Measurements from ENCODE around the gene DUSP8. TPM values are rescaled to one million over a fixed set of nuclear protein-coding genes. Genes with fewer than 3 reads are reported as not detected.

Gene DUSP8
- total and polyA plus RNA-seq, 8 donors: 0.80 to 21.8 (median 1.7) TPM

GRCh38 chr11:1534682-1535081 is 37.4 kb downstream of the DUSP8 start:
- TF ChIP-seq CTCF (IDR thresholded peaks at IDR 0.05): no peak
- Histone ChIP-seq H3K36me3 (peaks cover 0 to 20% of the 10 kb centered on the region in 2 donors), H3K4me1 (peaks cover 0 to 54% of the 10 kb centered on the region in 2 donors), H3K9me3 (no peaks in the 10 kb centered on the region), H3K27me3 (no peaks in the 10 kb centered on the region), H3K27ac (no peak overlapping the region), H3K4me3 (no peak overlapping the region)
- intact Hi-C loops (cut with DNase I): no loop called here
- ATAC-seq (no peak), DNase-seq (peak in 1 of 4 donors; percentile 58)

- H3K27me3 ChIP-seq: no peaks in the 10 kb centered on the region
- H3K9me3 ChIP-seq: no peaks in the 10 kb centered on the region
- no peak for ATAC-seq
- peaks cover 0 to 57% of the 10 kb centered on the region in 2 donors for H3K4me1 ChIP-seq
- intact Hi-C loops (cut with DNase I): no loop called here
- no peak overlapping the region for H3K4me3 ChIP-seq
- H3K36me3 ChIP-seq: peaks cover 0 to 20% of the 10 kb centered on the region in 2 donors
- H3K27ac ChIP-seq: no peak overlapping the region
- DNase-seq: peak in 1 of 4 donors; percentile 42
- no peak for TF ChIP-seq CTCF (IDR thresholded peaks at IDR 0.05)
Observed at GRCh38 chr11:1534171-1534570, 37.9 kb downstream of the DUSP8 start.

- H3K9me3 ChIP-seq: no peaks in the 10 kb centered on the region
- DNase-seq (peak in 1 of 4 donors; percentile 37), ATAC-seq (no peak)
- peak overlapping the region; percentile 1 to 63 for H3K27ac ChIP-seq
- no peaks in the 10 kb centered on the region for H3K27me3 ChIP-seq
- intact Hi-C loops (cut with DNase I): no loop called here
- H3K36me3 ChIP-seq: peaks cover 0 to 20% of the 10 kb centered on the region in 2 donors
- peaks cover 0 to 57% of the 10 kb centered on the region in 2 donors for H3K4me1 ChIP-seq
- TF ChIP-seq CTCF (IDR thresholded peaks at IDR 0.05): no peak
- no peak overlapping the region for H3K4me3 ChIP-seq
Observed at GRCh38 chr11:1533342-1533725, 38.7 kb downstream of the DUSP8 start.

- ATAC-seq (peak; percentile 16), DNase-seq (peak in 1 of 4 donors; percentile 28)
- intact Hi-C loops (cut with DNase I): no loop called here
Observed at GRCh38 chr11:1532606-1533341, 39.3 kb downstream of the DUSP8 start.

More at GRCh38 chr11:1532606-1533341, 39.3 kb downstream of the DUSP8 start:
- H3K4me1 ChIP-seq: peaks cover 0 to 57% of the 10 kb centered on the region in 2 donors
- H3K9me3 ChIP-seq: no peaks in the 10 kb centered on the region
- no peaks in the 10 kb centered on the region for H3K27me3 ChIP-seq
- H3K27ac ChIP-seq: peak overlapping the region; percentile 5 to 63
- TF ChIP-seq CTCF (IDR thresholded peaks at IDR 0.05): no peak
- peaks cover 0 to 20% of the 10 kb centered on the region in 2 donors for H3K36me3 ChIP-seq
- H3K4me3 ChIP-seq: no peak overlapping the region
